DMS153 (cell line): Measurements from ENCODE around the gene NECAB3.

Experiments used
- DNase-seq: peaks from one replicate; lab custom pipeline; 2025; lab: John Stamatoyannopoulos, UW

Gene NECAB3

DNA sequence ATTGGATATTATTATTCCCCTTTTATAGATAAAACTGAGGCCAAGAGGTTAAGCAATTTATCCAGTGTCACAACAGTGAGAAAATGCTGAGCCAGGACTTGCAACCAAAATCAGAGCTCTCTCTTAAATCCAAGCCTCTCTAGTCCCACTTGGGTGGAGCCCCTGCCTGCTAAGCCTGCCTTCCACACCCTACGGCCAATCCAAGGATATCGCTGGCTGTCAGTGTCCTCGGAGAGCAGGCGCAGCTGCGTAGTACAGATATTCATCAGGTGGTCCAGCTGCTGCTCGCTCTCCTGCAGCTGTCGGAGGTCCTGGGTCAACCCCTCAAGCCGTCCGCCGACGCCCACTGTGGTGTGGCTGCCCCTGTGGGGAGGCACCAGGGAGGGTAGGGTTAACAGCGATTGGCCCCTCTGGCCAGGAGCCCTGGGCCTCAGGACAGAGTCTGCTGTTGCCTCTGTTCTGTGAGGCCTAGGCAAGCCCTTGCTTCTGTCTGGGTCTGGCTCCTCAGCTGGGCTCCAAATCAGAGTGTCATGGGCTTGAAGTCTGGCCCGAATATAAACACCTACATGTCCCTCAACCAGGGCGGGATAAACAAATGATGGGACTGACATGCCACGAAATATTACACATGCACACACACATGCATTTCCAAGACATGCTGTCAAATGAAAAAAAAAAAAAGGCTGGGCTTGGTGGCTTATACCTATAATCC lies 3.9 kb upstream of the NECAB3 start:
- no peak for DNase-seq

DNA sequence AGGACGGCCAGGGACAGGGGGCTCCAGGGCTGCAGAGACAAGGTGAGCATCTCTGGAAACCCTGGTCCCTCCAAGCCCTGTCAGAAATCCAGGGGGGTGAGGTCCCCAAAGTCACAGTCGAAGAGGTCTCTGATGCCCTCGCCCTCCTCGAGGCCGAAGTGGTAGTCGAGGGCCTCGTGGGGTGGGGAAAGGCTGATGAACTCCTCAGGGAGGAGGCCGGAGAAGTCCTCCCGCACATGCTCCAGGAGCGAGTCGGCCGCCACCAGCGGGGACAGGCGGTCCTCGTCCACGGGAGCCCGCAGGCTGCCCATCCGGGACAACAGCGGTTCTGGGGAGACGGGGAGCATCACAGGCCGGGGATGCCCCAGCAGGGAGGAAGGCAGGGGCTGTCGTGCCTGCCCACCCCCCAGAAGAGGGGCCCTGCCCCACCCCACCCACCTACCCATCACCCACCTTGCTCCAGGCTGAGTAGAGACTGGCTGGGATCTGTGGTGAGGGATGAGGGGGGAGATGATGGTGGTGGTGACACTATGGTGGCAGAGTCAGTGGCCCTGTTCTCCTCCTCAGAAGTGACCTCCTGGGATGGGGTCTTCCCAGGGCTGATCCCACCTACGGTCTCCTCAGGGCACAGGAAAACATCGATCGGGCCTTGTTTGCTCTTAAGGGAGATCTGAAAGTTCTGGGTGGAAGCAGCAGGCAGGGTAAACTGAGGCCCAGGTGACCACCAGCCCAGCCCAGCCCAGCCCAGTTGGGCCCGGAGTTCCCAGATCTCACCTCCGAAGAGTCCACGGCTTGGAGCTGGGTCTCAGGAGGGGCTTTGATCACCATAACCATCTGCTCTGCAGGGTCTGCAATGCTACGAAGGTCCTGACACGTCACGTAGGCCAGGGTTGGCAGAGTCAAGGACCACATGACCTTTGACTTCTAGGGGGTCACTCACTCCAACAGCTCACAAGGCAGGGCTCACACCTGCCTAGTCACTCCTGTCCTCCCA lies 2.7 kb upstream of the NECAB3 start:
- DNase-seq, result no peak

DNA sequence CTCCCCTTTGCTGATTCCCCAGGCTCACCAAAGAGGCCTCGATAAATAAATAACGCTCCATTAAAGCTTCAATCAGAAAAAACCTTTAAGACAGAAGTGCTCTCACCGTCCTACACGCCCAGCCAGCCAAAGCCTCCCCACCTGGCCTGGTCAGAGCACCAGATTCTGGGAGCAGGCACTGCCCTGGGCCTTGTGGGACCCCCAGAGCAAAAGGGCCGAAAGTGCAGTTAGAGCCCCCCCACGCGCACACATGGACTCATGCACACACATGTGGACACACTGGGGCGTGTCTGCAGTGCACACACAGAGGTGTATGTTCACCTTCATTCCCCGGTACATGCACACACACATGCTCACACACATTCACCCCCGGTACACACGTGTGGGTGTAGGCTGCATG lies 1.9 kb upstream of the NECAB3 start:
- no peak for DNase-seq

DNA sequence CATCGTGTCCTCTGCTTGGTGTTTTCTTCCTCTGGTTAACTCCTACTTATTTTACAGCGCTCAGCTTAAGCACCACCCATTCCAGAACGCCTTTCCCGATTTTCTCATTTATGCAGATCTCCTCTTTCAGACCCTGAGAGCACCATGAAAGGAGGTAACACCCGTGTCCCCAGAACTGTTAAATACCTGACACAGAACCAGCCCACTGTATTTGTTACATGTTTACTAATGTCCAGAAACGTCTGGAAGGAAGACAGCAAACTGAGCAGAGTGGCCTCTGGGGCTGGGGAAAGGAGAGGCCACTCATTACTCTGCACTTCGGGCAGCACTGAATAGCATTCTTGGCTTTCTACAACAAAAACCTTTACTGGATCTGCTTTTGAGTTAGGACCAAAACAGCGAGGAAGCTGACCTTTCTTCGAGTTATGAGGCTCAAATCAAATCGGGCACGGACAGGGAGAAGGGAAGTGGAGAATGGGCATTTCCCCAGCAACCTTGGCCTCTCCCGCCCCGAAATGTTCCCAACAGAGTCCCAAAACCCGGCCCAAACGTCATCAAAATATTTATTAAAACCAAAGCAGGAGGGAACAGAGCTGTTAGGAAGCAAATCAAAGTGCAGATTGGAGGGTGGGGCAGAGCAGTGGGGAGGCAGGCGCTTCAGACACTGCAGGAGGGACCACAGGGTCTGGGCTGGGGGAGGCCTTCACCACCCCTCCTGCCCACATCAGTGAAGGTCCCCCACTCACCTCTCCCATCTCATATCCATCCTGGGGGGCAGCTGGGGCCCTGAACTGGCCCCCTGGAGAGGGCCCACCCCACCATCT lies 1.1 kb upstream of the NECAB3 start:
- no peak for DNase-seq

DNA sequence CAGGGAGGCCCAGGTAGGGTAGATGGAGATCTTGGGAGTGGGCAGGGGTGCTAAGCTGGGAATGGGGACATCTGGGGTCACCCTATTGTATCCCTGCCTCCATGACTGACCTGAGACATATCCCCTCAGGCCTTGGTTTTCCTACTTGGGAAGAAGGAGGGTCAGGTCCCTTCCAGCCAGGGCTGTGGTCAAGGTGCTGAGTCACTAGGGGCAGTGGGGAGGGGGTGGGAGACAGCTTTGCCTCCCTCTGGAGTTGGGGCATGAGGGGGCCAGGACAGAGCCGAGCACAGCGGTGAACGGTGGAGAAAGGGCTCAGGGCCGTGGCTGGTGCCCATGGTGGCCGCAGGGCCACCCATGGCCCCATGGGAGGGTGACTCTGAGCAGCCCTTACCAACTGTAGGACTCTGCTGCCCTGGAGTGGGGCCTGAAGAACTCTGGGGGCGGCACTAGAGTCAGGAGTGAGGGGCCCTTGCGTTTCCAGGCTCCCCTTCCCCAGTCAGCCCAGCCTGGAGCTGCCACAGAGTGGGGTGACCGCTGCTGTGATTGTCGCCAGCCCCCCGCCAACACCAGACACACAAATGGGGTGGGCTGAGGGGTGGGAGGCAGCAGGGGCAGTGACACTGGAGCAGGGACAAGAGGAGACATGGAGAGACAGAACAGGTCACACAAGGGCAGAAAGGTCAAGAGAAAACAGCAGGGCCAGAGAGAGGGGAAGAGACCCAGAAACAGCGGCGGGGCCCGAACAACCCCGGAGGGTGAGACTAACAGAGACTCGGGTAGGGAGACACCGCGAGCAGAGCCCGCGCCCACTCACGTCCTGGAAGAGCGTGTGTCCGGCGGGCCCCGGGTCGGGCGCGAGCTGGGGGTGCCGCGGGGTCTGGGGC lies 576 bp downstream of the NECAB3 start:
- DNase-seq, result no peak

DNA sequence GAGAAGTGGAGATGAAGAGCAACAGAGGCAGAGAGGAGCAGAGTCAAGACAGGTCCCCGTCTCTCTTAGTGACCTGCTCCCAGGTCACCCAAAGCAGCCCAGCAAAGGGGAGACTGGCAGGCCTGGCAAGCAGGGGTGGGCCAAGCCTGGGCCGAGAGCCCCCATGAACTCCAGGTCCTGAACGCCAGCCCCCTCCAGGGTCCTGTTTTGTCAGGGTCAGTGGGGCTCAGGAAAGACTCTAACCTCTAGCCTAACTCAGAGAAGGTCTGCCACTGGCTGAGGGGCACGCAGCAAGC lies 1.2 kb downstream of the NECAB3 start:
- no peak for DNase-seq

DNA sequence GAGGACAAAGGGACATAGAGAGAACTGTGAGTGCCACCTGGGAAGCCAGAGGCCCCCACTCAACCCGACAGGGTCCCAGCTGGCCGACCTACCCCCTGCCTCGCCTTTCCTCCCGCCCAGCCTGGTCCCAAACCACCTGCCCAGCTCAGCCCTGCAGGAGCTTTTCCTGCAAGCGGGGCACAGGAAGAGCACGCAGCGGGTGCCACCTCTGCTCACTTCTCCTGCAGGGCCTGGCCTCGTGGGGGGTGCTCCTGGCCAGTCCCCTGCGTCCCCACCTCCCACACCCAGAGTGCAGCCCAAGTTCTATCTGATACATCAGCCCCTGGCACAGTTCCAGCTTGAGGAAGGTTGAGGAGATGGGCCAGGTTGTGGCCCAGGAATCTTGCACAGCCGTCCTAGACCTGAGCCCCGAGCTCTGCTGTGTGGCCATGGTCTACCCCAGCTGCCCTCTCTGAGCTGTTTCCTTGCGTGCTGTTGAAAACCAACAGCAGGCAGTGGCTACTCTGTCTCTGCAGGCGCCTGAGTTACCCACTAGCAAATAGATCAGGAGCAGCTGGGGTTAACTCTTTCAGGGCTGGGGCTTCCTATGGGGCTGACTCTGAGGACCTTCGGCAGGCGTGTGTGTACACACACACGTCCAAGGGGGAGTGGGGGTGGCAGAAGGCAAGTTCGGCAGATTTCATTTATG lies 1.7 kb downstream of the NECAB3 start:
- DNase-seq, result no peak

DNA sequence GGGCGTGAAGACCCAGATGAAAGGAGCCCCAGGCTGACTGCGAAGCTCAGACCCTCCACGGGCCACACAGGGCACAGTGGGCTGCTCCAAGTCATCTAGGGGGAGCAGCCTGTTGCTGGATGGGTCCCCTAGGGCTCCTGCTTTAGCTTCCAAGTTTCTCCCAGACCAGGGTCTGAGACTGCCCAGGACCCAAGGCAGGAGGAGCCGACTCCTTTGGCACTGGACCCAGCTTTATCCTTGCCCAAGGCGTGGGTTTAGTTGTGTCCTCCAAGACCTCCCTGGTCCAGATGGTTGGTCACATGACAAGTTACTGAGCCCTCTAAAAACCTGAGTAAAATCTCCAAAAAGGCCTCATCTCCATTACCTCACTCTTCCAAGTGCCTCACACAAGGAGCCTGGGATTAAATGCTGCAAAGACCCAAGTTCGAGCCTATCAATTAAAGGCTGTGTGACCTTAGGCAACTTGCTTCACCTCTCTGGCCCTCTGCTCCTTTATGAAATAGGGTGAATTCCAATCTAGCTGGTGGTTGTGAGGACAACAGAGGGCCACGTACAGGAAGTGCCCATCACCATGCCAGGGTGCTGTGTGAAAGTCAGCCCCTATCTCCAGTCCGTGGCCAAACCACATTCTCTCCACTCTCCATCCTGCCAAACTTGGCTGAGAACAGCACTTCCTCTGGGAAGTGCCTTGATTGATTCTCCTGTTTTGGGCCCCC lies 2.5 kb downstream of the NECAB3 start:
- no peak for DNase-seq

DNA sequence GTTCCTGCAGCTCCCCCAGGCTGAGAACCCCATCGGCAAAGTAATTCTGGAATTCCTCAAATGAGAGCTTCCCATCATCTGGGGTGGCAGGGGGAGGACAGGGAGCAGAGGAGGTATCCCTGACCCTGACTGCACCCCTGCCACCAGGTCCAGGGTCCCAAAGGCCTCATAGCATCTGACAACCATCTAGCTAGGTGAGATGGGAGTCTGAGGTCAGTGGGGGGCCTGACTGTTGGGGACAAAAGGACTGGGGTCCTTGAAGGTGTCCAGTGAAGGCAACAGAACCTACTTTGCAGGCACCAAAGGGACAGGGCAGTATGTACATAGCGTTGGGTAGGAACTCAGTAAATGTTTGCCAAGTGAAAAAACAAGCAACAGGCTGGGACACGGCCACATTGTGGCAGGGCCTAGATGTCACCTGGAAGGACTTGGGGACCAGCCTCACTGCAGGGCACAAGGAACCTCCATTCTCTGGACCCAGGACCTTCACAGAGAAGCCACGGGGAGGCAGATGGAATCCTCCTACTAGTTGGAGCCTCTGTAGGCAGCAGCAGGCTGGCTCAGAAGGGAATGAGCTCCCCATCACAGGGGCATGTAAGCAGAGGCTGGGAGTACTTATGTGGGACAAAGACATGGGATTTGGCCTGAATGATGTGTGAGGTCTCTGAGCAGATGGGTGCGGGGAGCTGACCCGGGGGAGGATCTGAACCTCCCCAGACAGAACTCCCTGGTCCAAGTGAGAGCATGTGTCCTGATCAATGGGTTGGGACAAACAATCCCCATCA lies 3.3 kb downstream of the NECAB3 start:
- no peak for DNase-seq

DNA sequence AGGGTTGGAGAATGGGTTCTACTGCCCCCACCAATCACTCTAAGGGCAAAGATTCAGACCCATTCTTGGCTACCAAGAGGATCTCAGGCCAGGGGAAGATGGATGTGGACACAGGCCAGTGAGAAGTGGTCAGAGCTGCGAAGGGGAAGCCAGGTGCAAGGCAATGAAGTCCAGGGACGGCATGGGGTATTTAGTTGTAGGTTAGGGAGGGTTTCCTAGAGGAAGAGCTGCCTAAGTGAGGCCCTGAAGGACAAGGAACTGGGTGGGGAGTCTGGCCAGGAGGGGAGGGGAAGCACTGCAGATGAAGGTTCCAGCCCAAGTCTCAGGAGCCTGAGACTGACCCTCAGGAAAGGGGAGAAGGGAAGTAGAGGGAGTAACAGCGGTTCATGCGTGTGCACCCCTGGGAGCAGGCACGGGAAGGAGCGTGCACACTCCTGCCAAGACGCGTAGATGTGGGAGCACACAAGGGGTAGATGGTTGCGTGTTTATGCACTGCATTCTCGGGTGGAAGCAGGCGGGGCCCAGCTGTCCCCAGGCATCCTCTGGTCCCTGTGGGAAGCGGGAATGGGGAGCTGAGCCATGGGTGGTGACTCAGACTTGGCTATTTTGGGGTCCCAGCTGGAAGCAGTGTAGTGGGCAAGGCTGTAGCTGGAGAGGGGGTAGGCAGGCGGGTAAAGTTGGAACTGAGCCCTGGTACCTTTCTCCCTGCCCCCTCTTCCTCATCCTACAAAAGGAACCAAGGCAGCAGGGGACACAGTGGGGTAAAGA lies 4.2 kb downstream of the NECAB3 start:
- DNase-seq, result no peak

DNA sequence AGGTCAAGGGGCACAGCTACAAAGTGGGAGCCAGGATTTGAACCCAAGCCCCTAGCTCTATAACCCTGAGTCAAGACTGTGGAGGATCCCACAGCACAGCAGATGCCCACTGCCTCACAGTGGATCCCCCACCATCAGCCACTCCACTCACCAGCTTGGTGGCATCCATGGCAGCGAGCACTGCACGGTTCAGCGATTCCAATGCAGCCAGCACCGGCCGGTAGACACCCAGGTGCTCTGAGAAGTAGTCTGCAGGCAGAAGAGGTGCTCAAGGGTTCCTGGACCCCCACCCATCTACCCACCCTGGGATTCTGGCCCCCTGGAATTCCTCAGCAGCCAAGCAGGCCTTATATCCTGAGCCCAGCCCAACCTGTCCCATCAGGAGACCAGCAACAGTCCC lies 5.0 kb downstream of the NECAB3 start:
- no peak for DNase-seq

DNA sequence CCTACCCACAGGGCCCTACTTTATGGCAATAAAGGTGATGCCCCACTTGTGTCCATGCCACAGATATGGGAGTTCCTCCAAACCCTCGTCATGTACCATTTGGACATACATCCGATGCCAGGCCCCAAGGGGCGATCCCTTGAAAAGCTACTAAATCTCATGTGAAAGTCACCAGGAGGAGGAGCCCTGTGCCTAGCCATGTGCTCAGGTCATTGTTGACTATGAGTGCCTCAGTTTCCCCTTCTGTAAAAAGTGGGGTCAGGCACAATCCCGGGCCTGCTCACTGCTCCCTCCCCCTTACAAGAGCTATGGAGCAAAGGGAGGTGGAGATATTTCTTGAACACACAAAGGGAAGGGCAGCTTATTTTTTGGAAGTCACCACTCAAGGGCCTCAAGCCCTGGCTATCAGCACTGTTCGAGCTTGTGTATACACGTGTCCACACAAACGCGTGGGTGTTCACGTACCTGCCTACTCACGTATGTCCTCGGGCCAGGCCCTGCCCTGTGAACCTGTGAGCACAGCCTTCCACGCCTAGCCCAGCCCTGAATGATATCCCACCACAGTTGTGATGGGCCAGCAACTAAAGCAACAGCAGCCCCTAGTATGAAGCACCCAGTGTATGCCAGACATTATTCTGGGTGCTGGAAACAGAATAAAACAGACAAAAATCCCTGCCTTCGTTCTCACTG lies 5.6 kb downstream of the NECAB3 start:
- no peak for DNase-seq

DNA sequence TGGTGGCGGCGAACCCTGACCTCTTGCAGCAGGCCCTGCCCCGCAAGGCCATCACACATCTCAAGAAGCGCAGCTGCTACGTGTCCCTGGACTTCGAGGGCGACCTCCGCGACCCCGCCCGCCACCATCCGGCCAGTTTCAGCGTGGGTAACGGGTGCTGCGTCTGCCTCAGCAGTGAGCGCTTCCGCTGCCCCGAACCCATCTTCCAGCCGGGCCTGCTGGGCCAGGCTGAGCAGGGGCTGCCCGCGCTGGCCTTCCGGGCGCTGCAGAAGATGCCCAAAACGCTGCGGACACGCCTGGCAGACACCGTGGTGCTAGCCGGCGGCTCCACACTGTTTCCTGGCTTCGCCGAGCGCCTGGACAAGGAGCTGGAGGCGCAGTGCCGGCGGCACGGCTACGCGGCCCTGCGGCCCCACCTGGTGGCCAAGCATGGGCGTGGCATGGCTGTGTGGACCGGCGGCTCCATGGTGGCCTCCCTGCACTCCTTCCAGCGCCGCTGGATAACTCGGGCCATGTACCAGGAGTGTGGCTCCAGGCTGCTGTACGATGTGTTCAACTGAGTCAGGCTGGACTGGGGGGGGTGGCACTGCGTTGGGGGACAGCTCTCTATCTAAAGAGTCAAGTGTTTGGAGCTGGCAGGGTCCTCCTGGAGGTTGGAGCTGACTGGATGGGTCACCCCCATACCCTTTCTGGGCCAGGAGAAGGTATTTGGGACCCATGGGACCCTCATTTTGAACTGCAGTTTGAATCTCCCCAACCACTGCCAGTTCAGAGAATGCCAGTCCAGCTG lies 6.4 kb downstream of the NECAB3 start:
- peak; percentile 56 for DNase-seq

DNA sequence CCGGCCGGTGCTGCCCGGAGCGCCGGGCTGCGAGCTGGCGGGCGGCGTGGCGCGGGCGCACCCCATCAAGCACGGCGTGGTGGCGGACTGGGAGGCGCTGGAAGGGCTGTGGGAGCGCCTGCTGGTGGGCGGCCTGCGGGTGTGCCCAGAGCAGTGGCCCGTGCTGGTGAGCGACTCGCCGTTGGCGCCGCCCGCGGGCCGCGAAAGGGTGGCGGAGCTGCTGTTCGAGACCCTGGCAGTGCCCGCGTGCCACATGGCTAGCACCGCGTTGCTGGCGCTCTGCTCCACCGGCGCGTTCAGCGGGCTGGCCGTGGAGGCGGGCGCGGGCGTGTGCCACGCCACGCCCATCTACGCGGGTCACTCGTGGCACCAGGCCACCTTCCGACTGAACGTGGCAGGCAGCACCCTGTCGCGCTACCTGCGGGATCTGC lies 7.0 kb downstream of the NECAB3 start:
- no peak for DNase-seq

DNA sequence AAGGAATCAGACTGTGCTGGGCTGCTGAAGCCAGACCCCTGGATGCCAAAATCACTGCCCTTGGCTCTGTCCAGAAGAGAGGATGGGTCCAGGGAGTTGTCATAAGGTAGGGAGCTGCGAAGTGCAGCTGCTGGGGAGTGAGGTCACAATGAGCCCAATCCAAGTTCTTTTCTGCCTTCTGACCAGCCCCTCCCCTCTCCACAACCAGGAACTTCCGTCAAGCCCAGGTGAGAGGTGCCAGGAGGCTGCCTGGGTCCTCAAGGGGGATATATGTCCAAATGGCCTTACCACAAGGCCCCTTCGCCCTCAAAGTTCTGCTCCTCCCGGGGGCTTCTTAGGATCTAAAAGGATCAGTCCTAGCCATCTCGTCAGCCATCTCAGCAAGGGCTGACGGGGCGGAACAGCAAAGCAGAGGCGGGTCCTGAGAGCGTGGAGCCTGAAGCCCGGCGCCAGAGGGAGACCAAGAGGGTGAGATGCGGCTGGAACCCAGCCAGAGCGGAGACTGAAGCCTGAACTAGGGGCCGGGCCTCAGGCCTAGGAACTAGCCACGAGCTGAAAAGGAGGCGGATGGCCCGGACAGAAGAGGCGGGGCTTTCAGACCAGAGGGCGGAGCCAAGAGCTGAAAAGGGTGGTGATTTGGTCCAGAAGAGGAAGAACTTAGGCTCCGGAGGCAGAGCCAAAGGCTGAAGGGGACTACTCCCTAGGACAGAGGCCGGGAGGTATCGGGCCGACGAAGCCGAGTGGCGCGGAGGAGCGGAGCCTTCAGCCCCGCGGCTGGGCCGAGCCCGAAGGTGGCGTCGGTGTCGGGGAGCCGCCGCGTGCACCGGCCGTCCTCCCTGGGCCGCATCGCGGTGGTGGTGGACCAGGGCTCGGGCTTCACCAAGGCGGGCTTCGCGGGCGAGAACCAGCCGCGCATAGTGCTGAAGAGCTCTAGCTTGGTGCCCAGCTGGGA lies 7.7 kb downstream of the NECAB3 start, which contains the start of gene ACTL10:
ACTL10 (plus strand) TSS at position 651 of the 952 bp plus-strand sequence. CDS start 555 bp downstream, outside the sequence.
- DNase-seq, result peak; percentile 98

DNA sequence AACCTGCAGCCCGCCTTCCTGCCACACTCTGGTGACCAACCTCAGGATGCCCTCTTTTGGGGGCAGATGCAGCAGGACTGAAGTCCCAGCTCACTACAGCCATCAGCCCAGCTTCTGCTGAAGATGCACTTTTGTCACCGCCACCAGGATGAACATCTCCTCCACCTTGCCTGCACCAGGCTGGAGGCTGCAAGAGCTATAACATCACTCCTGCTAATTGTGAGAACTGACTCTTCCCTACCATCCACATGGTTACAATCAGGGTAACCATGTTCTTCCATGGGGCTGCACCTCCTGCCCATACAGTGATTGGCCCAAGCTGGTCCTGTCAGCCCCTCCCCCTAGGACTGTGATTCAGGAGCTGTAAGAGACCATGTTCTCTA lies 9.5 kb downstream of the NECAB3 start:
- no peak for DNase-seq
